ENCODE results near the gene MGAT5. TPM values are rescaled to one million over a fixed set of nuclear protein-coding genes. Genes with fewer than 3 reads are reported as not detected.

MGAT5 gene
- total RNA-seq, 1 donor from 2014 or later, result 36.8 TPM

DNA sequence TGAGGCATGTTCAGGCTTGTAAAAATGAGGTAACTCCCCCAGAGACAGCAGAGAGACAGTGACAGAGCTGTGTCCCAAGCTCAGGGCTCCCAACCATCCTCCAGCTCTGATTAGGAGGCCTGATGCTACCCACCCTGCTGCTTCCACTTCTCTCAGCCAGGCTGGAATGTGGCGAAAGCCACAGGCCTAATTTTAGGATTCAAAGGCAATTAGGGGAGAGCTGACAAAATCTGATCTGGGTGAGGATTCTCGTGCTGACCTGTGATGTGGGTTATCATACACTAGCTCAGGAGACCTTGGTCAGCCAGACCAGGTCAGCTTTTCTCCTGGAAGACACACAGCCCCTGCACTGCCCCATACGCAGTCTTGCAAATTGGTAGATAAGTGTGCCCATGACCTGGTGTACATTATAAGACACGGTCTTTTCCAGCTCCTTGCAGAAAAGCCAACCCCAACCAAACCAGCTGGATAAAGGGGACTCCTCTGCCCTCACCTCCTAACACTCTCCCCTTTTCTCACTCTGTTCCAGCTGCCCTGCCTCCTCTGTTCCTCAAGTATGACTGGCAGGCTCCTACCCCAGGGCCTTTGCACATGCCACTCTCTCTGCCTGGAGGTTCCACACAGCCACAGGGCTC, 225.9 kb downstream of the MGAT5 start:
- H3K4me1 Mint-ChIP-seq, result no peaks in the 10 kb centered on the region
- peak overlapping the region; percentile 94 for H3K27ac Mint-ChIP-seq (ENCODE audit: unreplicated experiment)
- no peak for DNase-seq (ENCODE audit: low read depth, low spot score)
- TF ChIP-seq, protein P1, sequence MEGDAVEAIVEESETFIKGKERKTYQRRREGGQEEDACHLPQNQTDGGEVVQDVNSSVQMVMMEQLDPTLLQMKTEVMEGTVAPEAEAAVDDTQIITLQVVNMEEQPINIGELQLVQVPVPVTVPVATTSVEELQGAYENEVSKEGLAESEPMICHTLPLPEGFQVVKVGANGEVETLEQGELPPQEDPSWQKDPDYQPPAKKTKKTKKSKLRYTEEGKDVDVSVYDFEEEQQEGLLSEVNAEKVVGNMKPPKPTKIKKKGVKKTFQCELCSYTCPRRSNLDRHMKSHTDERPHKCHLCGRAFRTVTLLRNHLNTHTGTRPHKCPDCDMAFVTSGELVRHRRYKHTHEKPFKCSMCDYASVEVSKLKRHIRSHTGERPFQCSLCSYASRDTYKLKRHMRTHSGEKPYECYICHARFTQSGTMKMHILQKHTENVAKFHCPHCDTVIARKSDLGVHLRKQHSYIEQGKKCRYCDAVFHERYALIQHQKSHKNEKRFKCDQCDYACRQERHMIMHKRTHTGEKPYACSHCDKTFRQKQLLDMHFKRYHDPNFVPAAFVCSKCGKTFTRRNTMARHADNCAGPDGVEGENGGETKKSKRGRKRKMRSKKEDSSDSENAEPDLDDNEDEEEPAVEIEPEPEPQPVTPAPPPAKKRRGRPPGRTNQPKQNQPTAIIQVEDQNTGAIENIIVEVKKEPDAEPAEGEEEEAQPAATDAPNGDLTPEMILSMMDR (conservative IDR thresholded peaks at IDR 0.05), result no peak
- no peak overlapping the region for H3K4me3 Mint-ChIP-seq
- H3K9me3 Mint-ChIP-seq, result peaks cover 2% of the 10 kb centered on the region
- H3K36me3 Mint-ChIP-seq (ENCODE audit: low read depth), result peaks cover 2% of the 10 kb centered on the region
- H3K27me3 Mint-ChIP-seq (ENCODE audit: low read depth), result no peaks in the 10 kb centered on the region

DNA sequence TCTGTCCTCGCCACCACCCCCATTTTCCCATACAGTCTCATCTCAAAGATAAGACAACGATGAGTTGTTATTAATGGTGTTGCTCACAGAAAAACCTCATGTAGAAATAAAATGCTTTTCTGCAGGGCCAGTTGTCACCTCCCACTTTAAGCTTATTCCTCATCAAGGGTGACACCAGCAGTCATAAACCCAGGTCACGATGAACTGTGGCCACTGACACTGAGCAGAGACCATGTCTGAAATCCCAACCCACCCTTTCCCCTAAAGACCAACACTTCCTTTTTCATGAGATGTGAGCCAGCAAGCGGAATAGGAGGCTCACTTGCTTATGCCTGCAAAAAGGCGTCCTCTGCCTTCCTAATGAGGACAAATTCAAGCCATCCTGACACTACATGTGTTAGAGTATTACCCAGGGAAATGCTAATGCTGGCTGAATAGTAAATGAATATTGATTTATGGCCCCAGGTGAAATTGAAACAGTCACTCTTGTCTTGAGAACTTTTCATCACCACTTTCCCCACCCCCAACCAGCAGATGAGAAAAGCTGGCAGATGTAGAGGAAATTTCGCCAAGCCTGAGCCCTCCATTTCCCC, 228.4 kb downstream of the MGAT5 start:
- H3K27ac Mint-ChIP-seq (ENCODE audit: unreplicated experiment), result no peak overlapping the region
- TF ChIP-seq, protein P1 (conservative IDR thresholded peaks at IDR 0.05), result no peak
- H3K4me3 Mint-ChIP-seq, result no peak overlapping the region
- peaks cover 2% of the 10 kb centered on the region for H3K36me3 Mint-ChIP-seq (ENCODE audit: low read depth)
- peaks cover 2% of the 10 kb centered on the region for H3K9me3 Mint-ChIP-seq
- no peaks in the 10 kb centered on the region for H3K4me1 Mint-ChIP-seq
- no peak for DNase-seq (ENCODE audit: low read depth, low spot score)
- H3K27me3 Mint-ChIP-seq (ENCODE audit: low read depth), result no peaks in the 10 kb centered on the region

DNA sequence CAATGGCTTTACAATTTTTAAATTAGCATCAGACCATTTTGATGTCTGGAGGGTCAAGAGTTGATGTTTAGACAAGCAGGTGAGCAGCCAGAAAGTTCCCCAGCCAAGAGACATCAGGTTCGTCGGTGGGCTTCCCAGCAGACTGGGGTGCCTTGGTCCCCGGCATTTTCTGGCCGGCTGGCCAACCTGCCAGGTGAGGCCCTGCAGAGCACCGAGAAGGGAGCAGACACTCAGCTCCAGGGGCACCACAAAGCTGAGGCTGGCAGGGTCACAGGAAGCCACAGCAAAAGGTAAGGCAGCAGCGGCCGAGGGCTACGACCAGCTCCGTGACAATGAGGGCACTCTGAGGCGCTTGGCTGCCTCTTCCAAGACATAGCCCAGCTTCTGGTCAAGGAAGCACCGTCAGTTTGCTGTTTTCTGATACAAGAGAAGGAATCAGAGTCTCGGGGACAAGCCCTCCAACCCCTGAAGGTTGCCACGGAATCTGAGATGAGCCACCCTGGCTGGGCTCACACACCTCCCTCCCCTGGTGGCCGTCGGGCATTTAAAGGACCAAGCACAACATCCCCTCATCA, 229.0 kb downstream of the MGAT5 start:
- Mint-ChIP-seq H3K9me3 (no peaks in the 10 kb centered on the region), H3K36me3 (ENCODE audit: low read depth) (peaks cover 2% of the 10 kb centered on the region), H3K4me1 (no peaks in the 10 kb centered on the region), H3K27ac (ENCODE audit: unreplicated experiment) (no peak overlapping the region), H3K27me3 (ENCODE audit: low read depth) (no peaks in the 10 kb centered on the region), H3K4me3 (no peak overlapping the region)
- DNase-seq (ENCODE audit: low read depth, low spot score), result no peak
- TF ChIP-seq, protein P1 (conservative IDR thresholded peaks at IDR 0.05), result no peak

DNA sequence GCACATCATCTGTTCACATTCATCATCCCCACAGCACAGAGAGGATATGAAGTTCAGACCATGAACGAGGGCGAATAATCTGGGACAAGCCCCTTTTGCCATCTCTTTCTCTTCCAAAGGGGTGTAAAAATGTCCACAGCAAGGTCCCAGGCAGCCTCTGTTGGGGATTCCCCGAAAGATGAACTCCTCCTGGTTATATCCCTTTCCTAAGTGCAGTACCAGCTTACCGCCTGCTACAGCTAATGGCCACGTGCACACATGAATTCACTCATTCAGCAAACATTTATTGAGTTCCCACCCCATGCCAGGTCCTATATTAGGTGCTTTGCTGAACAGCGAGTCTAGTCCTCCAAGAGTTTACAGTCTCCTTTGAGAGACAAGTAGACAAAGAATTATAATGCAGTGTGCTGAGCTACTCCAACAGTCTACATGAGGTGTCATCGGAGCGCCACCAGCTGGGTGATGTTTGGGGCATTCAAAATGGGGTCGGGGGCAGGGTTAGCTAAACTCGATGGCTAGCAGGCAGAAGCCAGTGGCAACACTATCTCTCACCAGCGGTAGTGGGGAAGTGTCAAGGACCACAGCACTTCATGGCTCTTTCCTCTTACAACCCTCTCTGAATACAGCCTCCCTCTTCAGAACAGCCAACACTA, 236.0 kb downstream of the MGAT5 start:
- Mint-ChIP-seq H3K27ac (ENCODE audit: unreplicated experiment) (no peak overlapping the region), H3K27me3 (ENCODE audit: low read depth) (peaks cover 12% of the 10 kb centered on the region), H3K36me3 (ENCODE audit: low read depth) (no peaks in the 10 kb centered on the region), H3K4me3 (no peak overlapping the region), H3K4me1 (no peaks in the 10 kb centered on the region), H3K9me3 (no peaks in the 10 kb centered on the region)
- TF ChIP-seq, protein P1 (conservative IDR thresholded peaks at IDR 0.05), result no peak
- no peak for DNase-seq (ENCODE audit: low read depth, low spot score)

DNA sequence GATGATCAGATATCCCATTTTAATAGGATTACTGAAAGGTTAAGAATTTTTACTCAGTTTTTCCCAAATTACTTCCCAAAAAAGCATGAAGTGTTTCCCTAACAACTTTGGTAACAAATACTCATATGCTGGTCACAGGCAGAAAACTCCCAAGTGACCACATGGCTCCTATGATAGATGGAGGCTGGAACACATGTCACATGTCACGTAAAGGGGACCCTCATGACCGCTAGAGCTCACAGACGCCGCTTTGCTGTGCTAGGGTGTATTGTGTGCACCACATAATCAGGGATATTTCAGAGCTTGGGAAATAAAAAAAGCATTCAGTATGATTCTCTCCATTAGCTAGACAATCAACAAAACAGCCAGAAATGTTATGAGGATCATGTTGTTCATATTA, 236.7 kb downstream of the MGAT5 start:
- TF ChIP-seq, protein P1 (conservative IDR thresholded peaks at IDR 0.05), result no peak
- Mint-ChIP-seq H3K9me3 (no peaks in the 10 kb centered on the region), H3K36me3 (ENCODE audit: low read depth) (no peaks in the 10 kb centered on the region), H3K27ac (ENCODE audit: unreplicated experiment) (no peak overlapping the region), H3K4me1 (no peaks in the 10 kb centered on the region), H3K4me3 (no peak overlapping the region), H3K27me3 (ENCODE audit: low read depth) (peaks cover 12% of the 10 kb centered on the region)
- no peak for DNase-seq (ENCODE audit: low read depth, low spot score)
